Right lung (tissue), 5 donors: ENCODE results near the gene CDC42EP1. TPM values are rescaled to one million over a fixed set of nuclear protein-coding genes. Genes with fewer than 3 reads are reported as not detected.
A peak's percentile ranks its signal among the peaks of the same experiment; 100 is the strongest.
"Not testable (repeated sequence)": the region's sequence is repeated elsewhere in the genome, so short reads cannot be mapped to it uniquely, and the experiment has no call there.

Experiments used
- DNase-seq, 2 donors: peaks; one replicate each; pipeline ENCODE4 v3.0.0-alpha.2; 2013
- polyA plus RNA-seq, 5 donors: library from polyadenylated mRNA; unstranded; fragments of 120-200 nt; gene quantifications; one replicate each; pipeline versions ENCODE4 v1.2.1 to v1.2.3, GENCODE V29; 2013; ENCODE audit warnings: inconsistent platforms in 1 of 5, low replicate concordance in 1 of 5; ENCODE audit not compliant: insufficient read length in 5 of 5, insufficient read depth in 1 of 5

Gene CDC42EP1
- polyA plus RNA-seq, 5 donors: 26.0 to 65.2 (median 40.4) TPM

DNA sequence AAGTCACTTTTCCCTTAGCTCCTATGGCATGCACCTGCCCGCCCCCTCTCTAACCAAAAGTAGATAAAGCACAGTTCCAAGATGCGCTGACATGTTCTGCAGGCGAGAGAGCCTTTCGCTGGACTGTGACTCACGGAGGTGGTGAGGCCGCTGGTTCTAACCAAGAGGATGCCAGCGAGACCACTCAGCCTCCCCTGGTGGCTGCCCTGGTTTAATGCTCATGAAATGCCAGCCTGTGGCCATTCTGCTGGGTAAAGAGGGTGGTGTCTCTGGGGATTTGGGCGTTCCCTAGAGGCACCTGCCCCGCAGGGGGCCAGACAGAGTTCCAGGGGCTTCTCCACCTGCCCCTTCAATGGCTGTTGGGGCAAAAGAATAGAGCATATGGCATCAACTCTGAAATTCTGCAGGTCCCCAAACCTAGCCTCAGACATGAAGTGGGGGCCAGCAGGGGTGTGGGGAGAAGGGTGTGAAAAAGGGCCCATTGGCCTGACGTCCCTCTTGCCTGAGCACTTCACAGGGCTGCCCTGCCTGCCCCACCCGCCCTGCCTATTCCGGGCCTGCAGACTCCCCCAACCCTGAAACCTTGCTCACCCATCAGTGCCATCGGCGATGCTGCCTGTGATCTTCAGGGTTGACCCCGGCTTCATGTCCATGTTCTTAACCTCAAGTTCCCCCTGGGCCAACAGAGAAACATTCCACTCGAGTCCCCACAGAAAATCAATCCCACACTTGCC, 11.1 kb downstream of the CDC42EP1 start:
- DNase-seq: no peak

DNA sequence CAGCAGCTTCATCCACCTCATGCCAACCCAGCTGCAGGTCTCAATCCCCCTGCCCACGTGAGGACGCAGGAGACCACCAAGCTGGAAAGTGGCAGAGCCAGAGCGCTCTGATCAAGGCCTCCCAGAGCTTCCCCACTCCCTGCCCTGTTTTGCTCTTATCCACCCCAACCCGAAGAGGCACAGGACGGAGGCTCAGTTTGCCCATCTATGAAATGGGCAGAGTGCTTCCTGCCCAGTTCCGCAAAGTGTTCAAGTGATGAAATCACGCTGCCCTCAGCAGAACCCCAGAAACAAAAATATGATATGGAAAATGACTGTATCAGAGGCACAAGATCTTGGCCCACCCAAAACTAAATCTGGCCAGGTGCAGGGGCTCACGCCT, 11.7 kb downstream of the CDC42EP1 start:
- DNase-seq: no peak

DNA sequence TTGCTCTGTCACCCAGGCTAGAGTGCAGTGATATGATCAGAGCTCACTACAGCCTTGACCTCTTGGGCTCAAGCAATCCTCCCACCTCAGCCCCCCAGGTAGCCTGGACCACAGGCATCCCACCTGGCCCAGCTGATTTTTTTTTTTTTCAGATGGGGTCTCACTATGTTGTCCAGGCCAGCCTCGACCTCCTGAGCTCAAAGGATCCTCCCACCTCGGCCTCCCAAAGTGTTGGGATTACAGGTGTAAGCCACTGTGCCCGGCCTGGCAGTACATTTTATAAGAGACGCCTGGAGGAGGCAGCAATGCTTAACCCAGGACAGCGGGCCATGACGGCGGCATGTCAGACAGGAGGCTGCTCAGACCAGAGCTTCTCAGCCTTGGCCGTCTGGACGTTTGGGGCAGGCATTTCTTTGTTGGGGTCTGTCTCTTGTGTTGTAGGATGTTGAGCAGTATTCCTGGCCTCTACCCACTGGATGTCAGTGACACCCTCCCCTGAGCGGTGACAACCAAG, 15.3 kb downstream of the CDC42EP1 start:
- DNase-seq: no peak

DNA sequence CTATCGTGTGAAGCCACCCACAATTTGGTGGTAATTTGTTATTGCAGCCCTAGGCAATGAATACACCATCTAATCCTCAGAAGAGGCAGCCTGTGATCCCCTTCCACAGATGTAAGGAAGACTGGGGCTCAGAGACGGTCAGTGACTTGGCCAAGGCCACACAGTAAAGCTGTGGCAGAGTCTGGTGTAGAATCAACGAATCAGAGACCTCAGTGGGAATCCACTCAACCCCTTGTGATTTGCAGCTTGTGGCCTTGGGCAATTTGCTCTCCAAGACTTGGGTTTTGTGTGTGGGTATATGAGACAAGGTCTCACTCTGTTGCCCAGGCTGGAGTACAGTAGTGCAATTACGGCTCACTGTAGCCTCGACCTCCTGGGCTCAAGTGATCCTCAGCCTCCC, 17.7 kb downstream of the CDC42EP1 start:
- DNase-seq: no peak

DNA sequence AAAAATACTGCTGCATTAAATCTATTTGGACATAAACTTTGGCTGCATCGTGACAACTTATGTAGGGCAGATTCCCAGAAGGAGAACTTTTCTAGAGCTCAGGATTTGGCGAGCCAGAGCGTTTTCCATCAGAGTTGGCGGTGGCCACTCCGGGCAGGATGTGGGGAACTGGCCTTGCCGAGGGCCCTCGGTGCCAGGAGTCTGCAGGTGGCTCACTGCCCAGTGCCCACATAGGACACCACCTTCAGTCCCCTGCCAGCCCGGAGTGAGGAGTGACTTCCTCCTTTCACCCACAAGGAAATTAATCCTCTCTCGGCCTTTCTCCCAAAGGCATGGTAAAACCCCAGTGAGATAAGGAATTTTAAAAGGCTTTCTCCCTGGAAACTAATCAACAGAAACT, 21.2 kb downstream of the CDC42EP1 start:
- no peak for DNase-seq

DNA sequence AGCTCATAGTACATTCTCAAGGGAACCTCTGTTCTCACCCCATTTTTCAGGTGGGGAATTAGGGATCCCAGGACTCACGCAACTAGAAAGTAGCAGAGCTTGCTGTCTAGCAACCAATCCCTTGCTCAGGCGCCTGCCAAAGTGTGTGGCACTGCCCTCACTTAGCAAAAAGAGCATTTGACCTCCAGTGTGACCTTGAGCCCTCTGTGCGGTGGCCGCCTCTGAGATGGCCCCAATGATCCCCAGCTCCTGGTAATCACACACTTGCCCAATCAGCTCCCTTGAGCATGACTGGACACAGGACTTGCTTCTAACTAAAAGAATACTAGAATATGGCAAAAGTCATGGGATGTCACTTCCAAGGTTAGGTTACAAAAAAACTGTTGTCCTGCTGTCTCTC, 22.2 kb downstream of the CDC42EP1 start:
- no peak for DNase-seq

DNA sequence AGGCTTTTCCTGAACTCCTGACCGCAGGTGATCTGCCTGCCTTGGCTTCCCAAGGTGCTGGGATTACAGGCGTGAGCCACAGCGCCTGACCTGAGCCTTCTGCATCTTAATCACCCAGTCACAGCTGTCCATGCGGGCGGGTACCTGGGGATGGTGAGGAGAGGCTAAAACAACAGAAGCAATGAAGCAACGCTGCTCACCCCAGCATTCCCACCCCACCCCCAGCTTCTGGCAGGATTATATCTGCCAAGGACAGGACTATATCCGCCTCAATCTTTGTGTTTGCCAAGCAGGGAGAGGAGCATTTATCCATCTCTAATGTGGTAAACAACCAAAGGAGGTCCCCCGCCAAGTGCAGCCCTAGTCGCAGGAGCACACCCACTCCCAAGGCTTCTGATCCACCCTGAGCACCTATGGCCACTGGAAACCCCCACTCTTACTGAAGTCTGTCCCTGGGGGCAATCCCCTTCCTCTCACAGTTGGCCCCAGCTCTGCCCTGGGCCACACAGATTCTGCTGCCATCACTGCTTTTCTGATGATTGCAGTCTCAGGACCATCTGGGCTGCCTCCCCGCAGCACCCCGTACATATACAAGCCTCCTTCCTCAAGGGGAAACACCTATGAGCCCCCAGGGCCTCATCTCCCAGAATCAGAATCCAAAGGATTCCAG, 28.4 kb downstream of the CDC42EP1 start:
- DNase-seq: no peak

DNA sequence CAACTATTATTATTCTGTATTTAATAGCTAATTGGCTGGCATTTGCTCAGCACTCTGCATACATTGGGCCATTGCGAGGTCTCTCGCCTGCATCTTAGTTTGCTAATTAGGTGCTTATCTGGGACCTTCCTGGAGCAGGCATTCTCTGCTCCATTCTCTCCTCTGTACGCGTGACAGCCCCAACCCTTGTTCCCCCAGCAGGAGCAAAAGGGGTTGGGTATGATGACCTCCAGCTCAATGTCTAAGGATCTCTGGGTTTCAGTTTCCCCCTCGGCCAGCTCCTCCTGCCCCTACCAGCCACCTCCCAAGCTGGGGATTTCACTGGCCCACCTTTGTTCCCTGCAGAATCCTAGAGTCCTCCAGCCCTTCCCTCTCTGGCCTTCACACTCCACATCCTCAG, 29.4 kb downstream of the CDC42EP1 start:
- no peak for DNase-seq

DNA sequence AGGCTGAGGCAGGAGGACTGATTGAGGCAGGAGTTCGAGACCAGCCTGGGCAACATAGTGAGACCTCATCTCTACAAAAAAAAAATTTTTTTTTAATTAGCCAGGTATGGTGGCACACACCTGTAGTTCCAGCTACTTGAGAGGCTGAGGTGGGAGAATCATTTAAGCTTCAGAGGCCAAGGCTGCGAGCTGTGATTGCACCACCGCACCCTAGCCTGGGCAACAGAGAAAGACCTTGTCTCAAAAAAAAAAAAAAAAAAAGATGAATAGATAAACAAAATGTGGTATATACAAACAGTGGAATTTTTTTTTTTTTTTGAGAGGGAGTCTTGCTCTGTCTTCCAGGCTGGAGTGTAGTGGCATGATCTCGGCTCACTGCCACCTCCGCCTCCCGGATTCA, 30.8 kb downstream of the CDC42EP1 start:
- DNase-seq: not testable (repeated sequence)

DNA sequence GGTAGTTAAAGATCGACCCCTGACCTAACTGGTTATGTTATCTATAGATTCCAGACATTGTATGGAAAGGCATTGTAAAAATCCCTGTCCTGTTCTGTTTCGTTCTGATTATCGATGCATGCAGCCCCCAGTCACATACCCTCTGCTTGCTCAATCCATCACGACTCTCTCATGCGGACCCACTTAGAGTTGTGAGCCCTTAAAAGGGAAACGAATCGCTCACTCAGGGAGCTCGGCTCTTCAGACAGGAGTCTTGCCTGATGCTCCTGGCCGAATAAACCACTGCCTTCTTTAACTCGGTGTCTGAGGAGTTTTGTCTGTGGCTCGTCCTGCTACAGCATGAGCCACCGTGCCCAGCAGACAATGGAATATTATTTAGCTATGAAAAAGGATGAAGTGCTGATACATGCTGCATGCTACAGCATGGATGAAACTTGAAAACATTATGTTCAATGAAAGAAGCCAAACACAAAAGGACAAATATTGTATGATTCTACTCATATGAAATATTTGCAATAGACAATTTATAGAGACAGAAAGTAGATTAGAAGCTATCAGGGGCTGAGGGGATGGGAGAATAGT, 31.6 kb downstream of the CDC42EP1 start:
- no peak for DNase-seq

DNA sequence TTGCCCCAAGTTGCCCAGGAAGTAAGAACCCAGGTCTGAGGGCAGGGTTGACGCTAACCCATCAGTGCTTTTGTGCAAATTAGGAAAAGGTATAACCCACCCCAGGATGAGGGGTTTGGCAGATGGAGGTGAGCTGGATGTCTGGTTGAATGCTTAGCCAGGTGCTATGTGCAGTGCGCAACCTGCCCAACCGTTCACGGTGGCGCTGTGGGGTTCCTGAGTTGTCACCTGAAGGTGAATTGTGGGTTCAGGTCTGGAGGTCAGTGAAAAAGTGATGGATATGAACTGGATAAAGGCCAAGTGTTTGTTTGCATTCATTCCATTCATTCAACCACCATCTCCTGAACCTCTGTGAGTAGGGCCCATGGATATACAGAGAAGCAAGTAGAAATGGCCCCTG, 34.0 kb downstream of the CDC42EP1 start:
- no peak for DNase-seq

DNA sequence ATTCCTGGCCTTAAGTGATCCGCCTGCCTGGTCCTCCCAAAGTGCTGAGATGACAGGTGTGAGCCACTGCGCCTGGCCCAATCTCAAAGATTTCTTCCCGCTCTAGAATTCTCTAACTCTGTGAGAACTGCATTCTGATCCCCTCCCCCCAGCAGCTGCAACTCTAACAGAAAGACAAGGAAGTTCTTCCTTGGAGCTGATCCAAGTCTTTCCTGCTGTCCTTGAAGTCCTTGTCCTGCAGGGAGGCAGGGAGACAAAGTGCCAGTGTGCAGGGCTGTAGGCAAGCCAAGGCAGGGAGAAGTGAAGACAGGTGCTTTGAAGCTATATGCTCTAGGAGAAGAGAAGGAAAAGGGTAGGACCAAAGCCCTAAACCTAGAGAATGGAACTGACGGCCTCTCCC, 38.9 kb downstream of the CDC42EP1 start:
- no peak for DNase-seq

DNA sequence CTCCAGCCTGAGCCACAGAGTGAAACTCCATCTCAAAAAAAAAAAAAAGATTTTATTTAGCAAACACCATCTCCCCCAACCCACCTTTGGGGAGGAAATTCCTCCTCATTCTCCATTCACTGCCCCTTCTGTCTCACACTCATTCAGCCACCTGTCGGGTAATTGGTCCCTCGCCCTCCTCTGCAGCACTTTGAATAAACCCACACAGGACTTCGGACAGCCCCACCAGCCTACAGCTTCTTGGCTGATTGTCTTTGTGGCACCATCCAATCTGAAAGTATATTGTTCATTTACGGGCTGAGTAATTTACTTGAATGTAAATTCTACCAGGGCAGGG, 40.9 kb downstream of the CDC42EP1 start:
- DNase-seq: no peak

DNA sequence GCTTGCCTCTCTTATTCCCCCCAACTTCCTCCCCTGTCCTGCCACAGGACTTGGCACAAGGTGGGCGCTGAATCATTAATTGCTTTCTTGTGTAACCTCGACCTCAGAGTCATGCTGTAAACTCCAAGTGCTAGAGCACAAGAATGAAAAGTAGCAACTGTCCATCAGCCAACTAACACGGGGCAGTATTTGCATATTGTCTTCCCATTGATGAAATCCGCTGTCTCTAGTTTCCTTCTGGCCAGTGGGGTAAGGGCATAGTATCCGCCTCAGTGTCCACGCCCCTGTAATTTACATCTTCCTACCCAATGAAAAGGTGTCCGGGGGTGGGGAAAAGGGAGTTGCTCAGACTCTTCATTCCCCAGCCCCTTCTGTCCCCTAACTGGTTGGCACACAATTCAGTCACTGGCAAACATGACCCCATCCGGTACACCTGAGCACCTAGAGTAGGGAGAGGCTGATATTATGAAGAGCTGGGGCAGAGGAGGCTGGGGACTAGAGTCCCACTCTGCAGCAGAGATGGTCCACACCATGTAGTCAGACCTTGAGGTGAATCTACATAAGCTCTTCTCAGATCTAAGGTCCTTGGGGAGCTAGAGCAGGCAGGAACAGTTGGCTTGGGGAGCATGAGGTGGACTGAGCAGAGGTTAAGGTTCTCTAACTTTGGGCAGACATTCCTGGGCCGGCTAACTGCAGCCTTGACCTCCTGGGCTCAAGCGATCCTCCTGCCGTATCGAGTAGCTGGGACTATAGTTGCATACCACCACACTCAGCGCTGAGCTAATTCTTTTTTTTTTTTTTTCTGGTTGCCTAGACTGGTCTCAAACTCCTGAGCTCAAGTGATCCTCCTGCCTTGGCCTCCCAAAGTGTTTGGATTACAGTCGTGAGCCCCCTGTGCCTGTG, 41.5 kb downstream of the CDC42EP1 start:
- peak in 1 of 2 donors; percentile 60 for DNase-seq

DNA sequence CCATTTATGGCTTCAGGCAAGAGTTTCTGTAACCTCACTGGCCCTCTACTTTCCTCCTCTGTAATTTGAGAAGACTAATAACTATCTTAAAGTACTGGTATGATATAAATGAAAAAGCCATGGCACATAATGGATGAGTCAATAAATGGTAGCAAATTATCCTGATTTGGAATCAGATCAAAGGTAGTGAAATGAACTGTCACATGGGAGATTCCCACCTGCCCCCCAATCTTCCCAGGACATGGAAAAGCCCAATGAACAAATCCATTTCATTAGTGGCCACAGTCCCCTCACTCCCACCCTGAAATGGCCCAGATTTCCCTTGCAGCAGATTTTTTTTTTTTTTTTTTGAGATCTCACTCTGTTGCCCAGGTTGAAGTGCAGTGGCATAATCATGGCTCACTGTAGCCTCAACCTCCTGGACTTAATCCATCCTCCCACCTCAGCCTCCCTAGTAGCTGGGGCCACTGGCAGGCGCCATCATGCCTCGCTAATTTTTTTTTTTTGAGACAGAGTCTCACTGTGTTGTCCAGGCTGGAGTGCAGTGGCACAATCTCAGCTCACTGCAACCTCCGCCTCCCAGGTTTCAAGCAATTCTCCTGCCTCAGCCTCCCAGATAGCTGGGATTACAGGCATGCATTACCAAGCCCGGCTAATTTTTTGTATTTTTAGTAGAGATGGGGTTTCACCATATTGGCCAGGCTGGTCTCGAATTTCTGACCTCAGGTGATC, 42.4 kb downstream of the CDC42EP1 start:
- not testable (repeated sequence) for DNase-seq

DNA sequence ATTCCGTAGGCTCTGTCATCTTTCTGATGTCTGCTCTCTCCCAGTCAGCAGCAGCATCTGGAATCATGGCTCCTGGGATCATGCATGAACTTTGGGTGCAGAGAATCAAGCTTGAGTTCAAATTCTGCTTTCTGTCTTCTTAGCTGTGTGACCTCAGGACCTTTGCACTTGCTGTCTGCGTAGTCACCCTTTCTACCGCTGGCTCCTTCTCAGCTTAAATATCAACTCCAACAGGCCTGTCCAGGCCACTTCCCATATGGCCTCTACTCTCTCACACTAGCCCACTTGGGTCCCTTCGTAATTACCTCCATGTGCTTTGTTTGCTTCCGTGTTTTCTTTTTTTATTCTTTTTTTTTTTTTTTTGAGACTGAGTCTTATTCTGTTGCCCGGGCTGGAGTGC, 43.8 kb downstream of the CDC42EP1 start:
- DNase-seq: no peak

DNA sequence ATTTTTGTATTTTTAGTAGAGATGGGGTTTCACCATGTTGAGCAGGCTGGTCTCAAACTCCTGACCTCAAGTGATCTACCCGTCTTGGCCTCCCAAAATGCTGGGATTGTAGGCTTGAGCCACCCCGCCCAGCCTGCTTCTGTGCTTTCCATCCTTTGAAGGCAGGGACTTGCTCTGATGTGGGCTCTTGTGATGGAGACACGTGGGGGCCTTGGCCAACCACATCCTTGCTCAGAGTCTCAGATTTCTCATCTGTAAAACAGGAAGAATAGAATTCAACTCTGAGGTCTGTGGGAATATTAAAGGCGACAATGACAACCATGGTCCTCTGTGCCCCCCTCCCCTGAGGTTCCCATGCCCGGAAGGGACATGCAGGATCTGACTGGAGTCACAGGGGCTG, 44.6 kb downstream of the CDC42EP1 start:
- DNase-seq: no peak

DNA sequence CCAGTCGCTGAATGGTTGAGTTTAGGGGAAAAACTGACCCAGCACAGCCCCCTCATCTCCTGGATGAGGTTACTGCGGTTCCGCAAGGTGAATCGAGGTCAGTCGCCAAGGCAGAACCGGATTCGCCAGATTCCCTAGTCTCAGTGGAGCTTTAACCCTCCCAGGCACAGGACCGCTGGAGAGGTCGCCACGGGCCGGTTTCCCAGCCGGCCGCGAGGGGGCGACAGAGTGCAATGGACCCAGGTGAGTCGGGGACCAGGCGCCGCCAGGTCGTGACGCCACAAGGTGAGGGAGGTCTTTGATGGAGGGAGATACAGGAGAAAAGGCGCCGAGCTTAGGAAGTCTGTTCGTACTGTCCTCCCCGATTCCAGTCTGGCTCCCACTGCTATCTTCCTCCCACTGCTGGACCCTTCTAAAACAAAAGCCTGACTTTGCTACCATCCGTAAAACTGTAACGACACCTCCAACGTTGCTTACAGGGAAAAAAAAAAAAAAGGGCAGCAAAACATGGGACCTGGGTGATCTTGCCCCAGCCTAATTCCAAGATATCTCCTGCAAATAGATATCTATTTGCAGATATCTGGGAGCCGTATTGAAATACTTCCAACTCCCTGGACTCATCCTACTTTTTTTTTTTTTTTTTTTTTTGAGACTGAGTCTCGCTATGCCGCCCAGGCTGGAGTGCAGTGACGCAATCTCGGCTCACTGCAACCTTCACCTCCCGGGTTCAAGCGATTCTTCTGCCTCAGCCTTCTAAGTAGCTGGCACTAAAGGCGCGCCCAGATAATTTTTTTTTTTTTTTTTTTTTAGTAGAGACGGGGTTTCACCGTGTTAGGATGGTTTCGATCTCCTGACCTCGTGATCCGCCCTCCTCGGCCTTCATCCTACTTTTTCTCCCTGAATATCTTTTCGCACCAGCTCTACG, 47.0 kb downstream of the CDC42EP1 start:
- DNase-seq: peak; percentile 80 to 83

DNA sequence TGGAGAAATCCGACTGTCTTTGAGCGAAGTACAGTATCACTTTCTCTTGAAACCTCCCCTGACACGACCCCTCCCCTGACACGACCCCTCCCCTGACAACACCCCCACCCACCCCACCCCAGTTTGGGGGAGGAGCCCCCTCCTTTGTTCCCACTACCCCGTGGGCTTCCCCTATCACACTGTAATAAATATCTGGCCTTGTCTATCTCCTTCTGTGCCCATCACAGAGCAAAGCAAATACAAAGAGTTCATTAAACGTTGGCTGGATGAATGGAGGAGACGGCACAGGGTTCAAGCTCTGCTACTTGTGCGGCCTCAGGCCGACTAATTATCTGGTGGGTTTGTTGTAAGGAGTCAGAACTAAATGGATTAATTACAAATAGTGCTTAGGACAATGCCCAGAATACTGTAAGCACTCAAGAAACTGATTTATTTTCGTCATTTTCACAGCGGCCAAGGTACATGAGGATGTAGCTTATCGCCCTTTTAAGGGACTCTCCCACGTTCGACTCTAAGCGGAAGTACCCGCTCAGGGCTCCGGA, 47.7 kb downstream of the CDC42EP1 start:
- no peak for DNase-seq
